K562 (cell line): ENCODE results near the gene SHISA7. TPM values are rescaled to one million over a fixed set of nuclear protein-coding genes. Genes with fewer than 3 reads are reported as not detected.

Experiments
- ATAC-seq: fragments of 200-7000 bp; cut with Tn5 transposase; 3 replicates; pipeline ENCODE4 v1.9.1; 2020; ENCODE audit warnings: moderate library complexity
- BruUV-seq: library from RNA; stranded (reverse); fragments of 400-500 nt; replicated peaks from 2 replicates; lab custom pipeline; 2021; lab: Mats Ljungman, UMichigan
- CTCF ChIA-PET: fragments of 300-600 bp; formaldehyde crosslinking; extraction: SDS; loops from one replicate; lab custom pipeline; 2021; ENCODE audit warnings: low intra/inter-chr PET ratio; lab: Yijun Ruan, JAX
- POLR2A ChIA-PET: fragments of 300-600, 350-650 bp; sonication (Branson Sonifier 250); formaldehyde crosslinking; extraction: SDS; loops from one replicate; lab custom pipeline; 2021; ENCODE audit warnings: antibody characterized with exemption, inconsistent platforms; lab: Yijun Ruan, JAX
- DNase-seq, 4 experiments: peaks; one replicate each; pipeline versions ENCODE4 v3.0.0 to v3.0.0-alpha.2; 2011 to 2018; ENCODE audit warnings: low spot score in 3 of 4, mixed read lengths in 3 of 4; ENCODE audit errors: extremely low read depth in 1 of 4
- FAIRE-seq: peaks from 2 replicates; lab custom pipeline; 2011; peaks lifted over from hg19 to GRCh38; lab: Jason Lieb, UNC
- H2AFZ ChIP-seq: 2 replicates; pipeline ENCODE4 v1.6.0; 2011; ENCODE audit warnings: low read depth, low read length, control low read depth, inconsistent platforms
- H3K27ac ChIP-seq: fragments of 200-600 bp; 3 replicates; pipeline ENCODE4 v1.8.0; 2011; ENCODE audit warnings: low read depth, mild to moderate bottlenecking, control low read depth, inconsistent platforms, low read length, moderate library complexity, mixed read lengths; ENCODE audit errors: extremely low read depth
- H3K27me3 ChIP-seq, 2 experiments: fragments of 300-600 bp in 1 of 2; 2 replicates in 1 of 2; 3 replicates in 1 of 2; pipeline versions ENCODE4 v1.6.0 to v1.8.0; 2011; ENCODE audit warnings: inconsistent platforms in 2 of 2, low read length in 2 of 2, mild to moderate bottlenecking in 1 of 2, mixed read lengths in 1 of 2, moderate library complexity in 1 of 2; ENCODE audit not compliant: control insufficient read depth in 2 of 2, insufficient read depth in 2 of 2
- H3K36me3 ChIP-seq: fragments of 300-600 bp; 3 replicates; pipeline ENCODE4 v1.8.0; 2011; ENCODE audit warnings: mild to moderate bottlenecking, low read length, inconsistent platforms; ENCODE audit not compliant: control insufficient read depth, insufficient read depth
- H3K4me1 ChIP-seq, 2 experiments: fragments of 200-600 bp in 1 of 2; replicated peaks in 1 of 2; 2 replicates in 1 of 2; 3 replicates in 1 of 2; pipeline versions ENCODE4 v1.5.1 to v1.8.0; 2011; ENCODE audit warnings: inconsistent platforms in 2 of 2, low read length in 2 of 2, mild to moderate bottlenecking in 1 of 2, mixed read lengths in 1 of 2, moderate library complexity in 1 of 2; ENCODE audit not compliant: control insufficient read depth in 2 of 2, insufficient read depth in 2 of 2
- H3K4me2 ChIP-seq: 2 replicates; pipeline ENCODE4 v1.6.1; 2011; ENCODE audit warnings: low read length, control low read depth, inconsistent platforms, mixed read lengths; ENCODE audit not compliant: insufficient read depth
- H3K4me3 ChIP-seq: fragments of 200-600 bp; sonication (generic), shearing (Covaris generic); 2 replicates; pipeline ENCODE4 v1.5.1; 2016; ENCODE audit warnings: control low read depth, inconsistent platforms
- H3K79me2 ChIP-seq: fragments of 200-600 bp; 3 replicates; pipeline ENCODE4 v1.8.0; 2011; ENCODE audit warnings: low read length, inconsistent platforms; ENCODE audit not compliant: control insufficient read depth, insufficient read depth
- H3K9ac ChIP-seq, 2 experiments: 2 replicates each; pipeline versions ENCODE4 v1.6.0 to v1.6.1; 2011; ENCODE audit warnings: low read depth in 2 of 2, low read length in 2 of 2, control low read depth in 1 of 2, inconsistent platforms in 1 of 2, mild to moderate bottlenecking in 1 of 2, mixed read lengths in 1 of 2; ENCODE audit not compliant: insufficient read depth in 1 of 2
- H3K9me1 ChIP-seq: one replicate; pipeline ENCODE4 v1.6.0; 2011; ENCODE audit warnings: inconsistent platforms, mild to moderate bottlenecking, low read length, moderate library complexity; ENCODE audit not compliant: control insufficient read depth, insufficient read depth
- H3K9me3 ChIP-seq: replicated peaks from 2 replicates; pipeline ENCODE4 v1.5.1; 2011; ENCODE audit warnings: low read depth, low read length, inconsistent platforms; ENCODE audit not compliant: control insufficient read depth, insufficient read depth
- H4K20me1 ChIP-seq: replicated peaks from 2 replicates; pipeline ENCODE4 v1.6.1; 2011; ENCODE audit warnings: low read length, inconsistent platforms, mixed read lengths; ENCODE audit not compliant: control insufficient read depth, insufficient read depth
- ATF6 ChIP-seq: sonication (generic); formaldehyde crosslinking; IDR thresholded peaks from 2 replicates; pipeline ENCODE4 v1.4.0; 2020; ENCODE audit warnings: mild to moderate bottlenecking, missing genetic modification reagents
- CBFB ChIP-seq: sonication (generic); formaldehyde crosslinking; IDR thresholded peaks from 2 replicates; pipeline ENCODE4 v1.4.0; 2020; ENCODE audit warnings: mild to moderate bottlenecking, missing genetic modification reagents
- CEBPG ChIP-seq, 3 experiments: fragments of 200-800 bp in 1 of 3; sonication (Bioruptor generic) in 1 of 3; sonication (generic) in 1 of 3; formaldehyde crosslinking in 1 of 3; IDR thresholded peaks in 2 of 3; conservative IDR thresholded peaks in 1 of 3; 2 replicates each; pipeline versions ENCODE4 v1.6.1 to v1.8.0; 2016 to 2022; ENCODE audit warnings: missing compliant biosample characterization in 2 of 3, missing genetic modification characterization in 2 of 3, mild to moderate bottlenecking in 1 of 3, missing genetic modification reagents in 1 of 3
- CHD1 ChIP-seq: fragments of 200-600 bp; sonication (generic); IDR thresholded peaks from one replicate; pipeline ENCODE4 v1.6.1; 2012; ENCODE audit warnings: mild to moderate bottlenecking, moderate library complexity, low read length, inconsistent platforms
- CREB1 ChIP-seq, 2 experiments: sonication (generic) in 1 of 2; formaldehyde crosslinking in 1 of 2; IDR thresholded peaks; 2 replicates each; pipeline versions ENCODE4 v1.6.1 to v1.8.0; 2012 to 2022; ENCODE audit warnings: inconsistent platforms in 1 of 2, mild to moderate bottlenecking in 1 of 2, missing genetic modification reagents in 1 of 2, moderate library complexity in 1 of 2
- DACH1 ChIP-seq: fragments of 450-650 bp; IDR thresholded peaks from 2 replicates; pipeline ENCODE4 v1.6.1; 2018; ENCODE audit not compliant: partially characterized antibody
- E2F5 ChIP-seq: sonication (generic); formaldehyde crosslinking; IDR thresholded peaks from 2 replicates; pipeline ENCODE4 v1.8.0; 2022; ENCODE audit warnings: mild to moderate bottlenecking, missing genetic modification reagents
- FOXA3 ChIP-seq, 2 experiments: fragments of 450-650 bp in 1 of 2; sonication (generic) in 1 of 2; formaldehyde crosslinking; IDR thresholded peaks in 1 of 2; conservative IDR thresholded peaks in 1 of 2; 2 replicates each; pipeline versions ENCODE4 v1.4.0 to v1.8.0; 2020 to 2022; ENCODE audit warnings: mild to moderate bottlenecking in 2 of 2, missing genetic modification reagents in 1 of 2
- NEUROD1 ChIP-seq: fragments of 150-350 bp; IDR thresholded peaks from 2 replicates; pipeline ENCODE4 v1.6.1; 2014; ENCODE audit warnings: borderline replicate concordance, low read length, low read depth; ENCODE audit not compliant: partially characterized antibody
- SIN3A ChIP-seq, 2 experiments: fragments of 150-350 bp in 1 of 2; IDR thresholded peaks; 2 replicates each; pipeline ENCODE4 v1.6.1; 2011 to 2016; ENCODE audit warnings: borderline replicate concordance in 2 of 2, low read depth in 2 of 2, low read length in 2 of 2, mild to moderate bottlenecking in 2 of 2, moderate library complexity in 2 of 2; ENCODE audit not compliant: control insufficient read depth in 1 of 2
- ZBTB7A ChIP-seq: IDR thresholded peaks from 2 replicates; pipeline ENCODE4 v1.6.1; 2011; ENCODE audit warnings: low read depth, mild to moderate bottlenecking, low read length, moderate library complexity, borderline replicate concordance; ENCODE audit not compliant: control insufficient read depth
- WGBS: fragments of 100-300 bp; shearing (Covaris generic); methylation state at CpG from one replicate; pipeline ENCODE4 v1.1.6; 2016; ENCODE audit warnings: low coverage, mixed read lengths; ENCODE audit not compliant: insufficient coverage; ENCODE audit errors: missing lambda C conversion rate; 5-methylcytosine and 5-hydroxymethylcytosine counted together
- in situ Hi-C: fragments of 300-500 bp; cut with MboI; formaldehyde crosslinking; loops from 4 replicates; pipeline ENCODE4 v1.15.0; 2018; ENCODE audit warnings: inconsistent platforms, mixed read lengths
- intact Hi-C: fragments of 100-400 bp; cut with micrococcal nuclease; formaldehyde crosslinking; loops from 2 replicates; pipeline ENCODE4 v1.14.2; 2022
- polyA plus RNA-seq, 8 experiments: library from polyadenylated mRNA; depleted of rRNA in 4 of 8; stranded (reverse) in 5 of 8; unstranded in 3 of 8; fragments of >200 nt; fragmentation: Nextera tagmentation in 2 of 8; fragmentation: Illumina TruSeq in 1 of 8; extraction: Ambion mirVana in 2 of 8; extraction: Trizol in 1 of 8; gene quantifications; 2 replicates each; pipeline versions ENCODE4 v1.2.1 to v1.2.3, GENCODE V29; 2011 to 2014; ENCODE audit warnings: inconsistent platforms in 1 of 8, missing spikeins in 1 of 8
- total RNA-seq, 7 experiments: library from RNA; depleted of rRNA in 6 of 7; stranded (reverse); fragments of >200 nt in 6 of 7; fragmentation: Illumina TruSeq in 2 of 7; extraction: Trizol in 2 of 7; gene quantifications; 2 replicates each; pipeline versions ENCODE4 v1.2.1 to v1.2.3, GENCODE V29; 2011 to 2021; ENCODE audit warnings: low replicate concordance in 1 of 7
- TF ChIP-seq, protein P1 (sequence below): sonication (generic); formaldehyde crosslinking; IDR thresholded peaks from 2 replicates; pipeline ENCODE4 v1.8.0; 2023; ENCODE audit warnings: mild to moderate bottlenecking, missing genetic modification reagents

Gene SHISA7
- total and polyA plus RNA-seq, 9 of the 15 experiments (the other 6 are each of a cell fraction or from before 2014, with no cell fraction given): 0.01 to 0.40 (median 0.07) TPM

- Histone ChIP-seq H3K27me3 (no peaks in the 10 kb centered on the region), H3K9me1 (peaks cover 19% of the 10 kb centered on the region), H3K9ac (peak overlapping the region; percentile 94 to 98), H2AFZ (no peak overlapping the region), H3K4me2 (peak overlapping the region; percentile 94), H4K20me1 (peaks cover 54% of the 10 kb centered on the region), H3K9me3 (no peaks in the 10 kb centered on the region; the same call in 1 of the 2 replicates), H3K4me1 (peaks cover 60 to 69% of the 10 kb centered on the region in 2 experiments), H3K4me3 (peak overlapping the region; percentile 77), H3K79me2 (peaks cover 73% of the 10 kb centered on the region), H3K36me3 (peaks cover 55% of the 10 kb centered on the region), H3K27ac (peak overlapping the region; percentile 97)
- FAIRE-seq (no peak), ATAC-seq (no peak), DNase-seq (no peak)
- intact Hi-C loops (loop anchor here (5.0 kb wide), 2 partner anchors 66 to 84 kb away; no protein-coding TSS in a partner anchor), in situ Hi-C loops (no loop called here)
- ChIA-PET CTCF (no interaction called here), POLR2A (interaction anchor here (0.7 to 12.9 kb wide), 6 partner anchors 9 to 227 kb away, joined by 3 to 195 read pairs (median 3); partner anchors contain the start of gene UBE2S)
- WGBS: under 1% methylated on average over 27 of the region's 33 CpGs
- BruUV-seq: no TSS peak
- TF ChIP-seq FOXA3 (CRISPR knock-in tag; conservative IDR thresholded peaks at IDR 0.05 in 1 of 2, IDR thresholded peaks at IDR 0.05 in 1 of 2) (no peak), CHD1 (peak; percentile 15), ZBTB7A (0 out of 2 replicates have a peak, but pooled peaks have one; percentile 16), NEUROD1 (no peak), CEBPG (CRISPR knock-in tag; IDR thresholded peaks at IDR 0.05) (no peak), CEBPG (tag; conservative IDR thresholded peaks at IDR 0.05 in 1 of 2, IDR thresholded peaks at IDR 0.05 in 1 of 2) (no peak), CREB1 (IDR thresholded peaks at IDR 0.05) (no peak), CREB1 (CRISPR knock-in tag; IDR thresholded peaks at IDR 0.05) (0 out of 2 replicates have a peak, but pooled peaks have one; percentile 6), SIN3A (IDR thresholded peaks at IDR 0.05; ENCODE audit: borderline replicate concordance in 2 of 2, control insufficient read depth in 1 of 2, low read depth in 2 of 2, low read length in 2 of 2) (0 out of 4 replicates have a peak, but pooled peaks of 1 of the 2 experiments have one; percentile 21), E2F5 (CRISPR knock-in tag) (no peak), CBFB (CRISPR knock-in tag) (peak; percentile 84; the same call in 1 of the 2 replicates), DACH1 (no peak), ATF6 (CRISPR knock-in tag) (0 out of 2 replicates have a peak, but pooled peaks have one; percentile 20)
- TF ChIP-seq, protein P1, sequence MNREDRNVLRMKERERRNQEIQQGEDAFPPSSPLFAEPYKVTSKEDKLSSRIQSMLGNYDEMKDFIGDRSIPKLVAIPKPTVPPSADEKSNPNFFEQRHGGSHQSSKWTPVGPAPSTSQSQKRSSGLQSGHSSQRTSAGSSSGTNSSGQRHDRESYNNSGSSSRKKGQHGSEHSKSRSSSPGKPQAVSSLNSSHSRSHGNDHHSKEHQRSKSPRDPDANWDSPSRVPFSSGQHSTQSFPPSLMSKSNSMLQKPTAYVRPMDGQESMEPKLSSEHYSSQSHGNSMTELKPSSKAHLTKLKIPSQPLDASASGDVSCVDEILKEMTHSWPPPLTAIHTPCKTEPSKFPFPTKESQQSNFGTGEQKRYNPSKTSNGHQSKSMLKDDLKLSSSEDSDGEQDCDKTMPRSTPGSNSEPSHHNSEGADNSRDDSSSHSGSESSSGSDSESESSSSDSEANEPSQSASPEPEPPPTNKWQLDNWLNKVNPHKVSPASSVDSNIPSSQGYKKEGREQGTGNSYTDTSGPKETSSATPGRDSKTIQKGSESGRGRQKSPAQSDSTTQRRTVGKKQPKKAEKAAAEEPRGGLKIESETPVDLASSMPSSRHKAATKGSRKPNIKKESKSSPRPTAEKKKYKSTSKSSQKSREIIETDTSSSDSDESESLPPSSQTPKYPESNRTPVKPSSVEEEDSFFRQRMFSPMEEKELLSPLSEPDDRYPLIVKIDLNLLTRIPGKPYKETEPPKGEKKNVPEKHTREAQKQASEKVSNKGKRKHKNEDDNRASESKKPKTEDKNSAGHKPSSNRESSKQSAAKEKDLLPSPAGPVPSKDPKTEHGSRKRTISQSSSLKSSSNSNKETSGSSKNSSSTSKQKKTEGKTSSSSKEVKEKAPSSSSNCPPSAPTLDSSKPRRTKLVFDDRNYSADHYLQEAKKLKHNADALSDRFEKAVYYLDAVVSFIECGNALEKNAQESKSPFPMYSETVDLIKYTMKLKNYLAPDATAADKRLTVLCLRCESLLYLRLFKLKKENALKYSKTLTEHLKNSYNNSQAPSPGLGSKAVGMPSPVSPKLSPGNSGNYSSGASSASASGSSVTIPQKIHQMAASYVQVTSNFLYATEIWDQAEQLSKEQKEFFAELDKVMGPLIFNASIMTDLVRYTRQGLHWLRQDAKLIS (CRISPR knock-in tag): peak; percentile 1; the same call in 1 of the 2 replicates
These were observed 56.6 kb downstream of the SHISA7 start for GRCh38 chr19:55386493-55386971.
